GM18508 (cell line): Measurements from ENCODE around the gene GTF2H2.
"Not testable (repeated sequence)": the region's sequence is repeated elsewhere in the genome, so short reads cannot be mapped to it uniquely, and the experiment has no call there.

Experiments used
- ATAC-seq: cut with Tn5 transposase; IDR thresholded peaks from one replicate; pipeline ENCODE4 v1.9.1; 2021; ENCODE audit warnings: moderate number of reproducible peaks; ENCODE audit not compliant: insufficient read depth, unreplicated experiment

GTF2H2 gene

GRCh38 chr5:71067262-71067928 lies at the start of gene GTF2H2:
Gene GTF2H2 (minus strand): TSS chr5:71067676. CDS start chr5:71062763, 4,913 bp downstream.
- ATAC-seq, result peak; percentile 77

DNA sequence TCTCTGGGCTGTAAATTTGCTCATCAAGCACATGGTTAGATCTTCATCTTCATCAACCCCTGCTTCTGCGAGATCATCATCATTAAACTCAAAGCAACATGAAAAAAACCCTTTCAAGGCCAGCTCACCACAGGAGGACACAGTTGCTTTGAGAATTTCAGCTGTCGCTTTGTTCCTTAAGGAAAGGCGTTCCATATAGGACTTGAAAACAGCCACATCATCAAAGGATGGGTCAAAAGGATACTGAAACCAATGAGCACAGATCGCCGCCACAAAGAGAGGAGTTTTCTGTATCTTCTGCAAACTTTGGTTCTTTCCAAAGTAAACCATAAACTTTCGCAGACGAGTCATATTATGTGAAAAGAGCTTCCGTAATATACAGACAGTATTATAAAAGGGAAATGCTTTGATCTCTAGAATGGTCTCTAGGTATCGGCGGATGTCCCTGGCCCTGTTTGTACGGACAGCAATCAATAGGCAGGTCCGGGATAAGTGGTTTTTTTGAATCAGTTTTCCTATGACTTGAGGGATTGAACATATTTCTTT lies 42.3 kb upstream of the GTF2H2 start:
- ATAC-seq, result not testable (repeated sequence)

GRCh38 chr5:71099996-71100395 lies 32.5 kb upstream of the GTF2H2 start:
- not testable (repeated sequence) for ATAC-seq

- not testable (repeated sequence) for ATAC-seq
Observed at GRCh38 chr5:71097930-71098203, 30.4 kb upstream of the GTF2H2 start.

- ATAC-seq, result not testable (repeated sequence)
Observed at GRCh38 chr5:71097173-71097929, 29.9 kb upstream of the GTF2H2 start.

- not testable (repeated sequence) for ATAC-seq
Observed at GRCh38 chr5:71089773-71090172, 22.3 kb upstream of the GTF2H2 start.

DNA sequence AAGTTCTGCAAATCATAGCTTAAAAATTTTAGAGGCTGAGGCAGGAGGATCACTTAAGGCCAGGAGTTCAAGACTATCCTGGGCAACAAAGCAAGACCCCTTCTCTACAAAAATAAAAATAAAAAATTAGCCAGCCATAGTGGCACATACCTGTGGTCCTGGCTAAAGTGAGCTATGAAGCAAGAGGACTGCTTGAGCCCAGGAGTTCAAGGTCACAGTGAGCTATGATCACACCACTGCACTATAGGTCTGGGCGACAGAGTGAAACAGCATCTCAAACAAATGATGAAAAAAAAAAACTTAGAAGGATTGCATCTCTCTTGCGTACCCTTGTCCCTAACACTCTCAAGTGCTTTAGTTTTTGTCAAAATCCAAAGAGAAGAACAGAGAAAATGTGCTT lies 21.3 kb upstream of the GTF2H2 start:
- not testable (repeated sequence) for ATAC-seq

DNA sequence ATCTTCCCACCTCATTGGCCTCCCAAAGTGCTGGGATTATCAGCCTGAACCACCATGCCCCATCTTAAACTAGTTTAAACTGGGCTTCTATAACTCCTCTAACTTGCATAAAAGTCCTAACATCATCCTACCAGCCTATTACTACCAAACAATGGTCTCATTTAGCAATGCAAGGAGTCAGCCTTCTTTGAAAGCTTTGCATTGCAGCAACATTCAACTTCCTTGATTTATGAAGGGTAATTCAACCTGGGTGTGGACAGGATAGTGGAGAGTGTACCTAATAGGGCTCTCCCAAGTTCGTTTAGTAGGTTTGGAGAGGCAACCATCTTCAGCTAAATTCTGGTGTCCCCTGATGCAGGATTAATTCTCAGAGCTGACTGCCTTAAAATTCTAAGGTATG lies 18.7 kb upstream of the GTF2H2 start:
- not testable (repeated sequence) for ATAC-seq

- not testable (repeated sequence) for ATAC-seq
Observed at GRCh38 chr5:71084280-71085063, 17.0 kb upstream of the GTF2H2 start.

GRCh38 chr5:71082898-71083297 lies 15.4 kb upstream of the GTF2H2 start:
- ATAC-seq, result not testable (repeated sequence)

GRCh38 chr5:71082340-71082739 lies 14.9 kb upstream of the GTF2H2 start:
- ATAC-seq, result not testable (repeated sequence)

- not testable (repeated sequence) for ATAC-seq
Observed at GRCh38 chr5:71061322-71061721, 6.2 kb downstream of the GTF2H2 start.

GRCh38 chr5:71059426-71059825 lies 8.1 kb downstream of the GTF2H2 start:
- ATAC-seq, result not testable (repeated sequence)

GRCh38 chr5:71044808-71045207 lies 22.7 kb downstream of the GTF2H2 start:
- not testable (repeated sequence) for ATAC-seq

- ATAC-seq, result not testable (repeated sequence)
Observed at GRCh38 chr5:71044128-71044527, 23.3 kb downstream of the GTF2H2 start.

- ATAC-seq, result not testable (repeated sequence)
Observed at GRCh38 chr5:71031046-71031776, 36.3 kb downstream of the GTF2H2 start.

DNA sequence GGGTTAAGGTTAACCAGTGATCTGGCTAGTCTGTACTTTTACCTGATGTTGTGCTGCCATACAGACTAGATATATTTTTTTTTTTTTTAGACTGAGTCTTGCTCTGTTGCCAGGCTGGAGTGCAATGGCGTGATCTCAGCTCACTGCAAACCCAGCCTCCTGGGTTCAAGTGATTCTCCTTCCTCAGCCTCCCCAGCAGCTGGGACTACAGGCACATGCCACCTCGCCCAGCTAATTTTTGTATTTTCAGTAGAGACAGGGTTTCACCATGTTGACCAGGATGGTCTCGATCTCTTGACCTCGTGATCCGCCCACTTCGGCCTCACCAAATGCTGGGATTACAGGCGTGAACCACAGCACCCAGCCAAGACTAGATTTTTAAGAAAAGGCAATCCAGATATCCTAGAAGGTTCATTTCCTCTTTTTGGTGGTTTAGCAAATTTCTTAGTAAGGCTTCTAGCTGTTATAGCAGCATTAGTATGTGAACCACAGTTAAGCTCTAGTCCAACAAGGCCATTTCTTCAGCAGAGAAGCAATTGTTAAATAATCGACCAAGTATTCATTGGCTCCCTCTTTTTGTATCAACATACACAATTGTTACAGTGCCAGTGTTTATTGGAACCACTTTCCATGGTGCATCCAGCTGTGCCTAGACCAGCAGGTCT lies 42.1 kb downstream of the GTF2H2 start, which contains the start of gene NAIP:
TSS of gene NAIP (minus strand) at position 51 of the 665 bp plus-strand sequence. CDS start 12,424 bp downstream, outside the sequence.
- not testable (repeated sequence) for ATAC-seq

- not testable (repeated sequence) for ATAC-seq
Observed at GRCh38 chr5:71020643-71021042, 46.8 kb downstream of the GTF2H2 start.

DNA sequence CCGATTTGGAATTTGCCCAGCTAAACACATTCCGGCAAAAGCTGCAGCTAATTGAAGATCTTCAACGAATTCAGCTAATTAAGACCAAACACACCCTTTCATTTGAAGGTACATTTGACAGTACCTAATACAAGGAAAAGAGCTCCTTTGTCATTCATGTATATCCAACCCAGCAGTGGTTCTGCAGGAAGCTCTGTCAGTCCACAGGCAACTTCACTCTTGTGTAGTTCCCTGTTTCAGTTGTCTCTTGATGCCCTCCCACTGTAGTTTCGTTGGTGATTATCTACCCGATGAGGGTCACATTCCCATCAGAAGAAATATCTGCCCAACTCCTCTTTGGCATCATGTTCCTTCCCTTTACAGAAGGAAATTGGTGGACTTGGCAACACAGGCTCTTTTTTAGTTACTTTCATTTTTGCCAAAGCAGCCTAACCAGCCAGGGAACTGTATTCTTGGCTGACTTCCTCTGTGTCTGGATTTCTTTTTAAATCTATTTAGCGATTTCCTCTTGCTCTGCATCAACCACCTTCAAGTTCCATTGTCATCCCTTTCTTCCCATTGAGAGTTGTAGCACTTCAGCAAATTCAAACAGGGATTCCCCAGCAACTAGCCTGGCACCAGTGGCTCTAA lies 49.0 kb downstream of the GTF2H2 start:
- ATAC-seq, result not testable (repeated sequence)
